ENCODE results near the gene SDHD.

GRCh38 chr11:112121981-112122615 is 35.4 kb downstream of the SDHD start:
- TF ChIP-seq CTCF (conservative IDR thresholded peaks at IDR 0.05 in 1 of 2, IDR thresholded peaks at IDR 0.05 in 1 of 2; ENCODE audit: low read depth in 1 of 2, low read length in 2 of 2) (no peak), EZH2 (IDR thresholded peaks at IDR 0.05; ENCODE audit: low read length, missing control alignments) (no peak)
